NCI-H1436 treated with DMSO at 0.1 percent for 48 hours (cell line): ENCODE results near the gene ATAD1.
"Not testable (repeated sequence)": the region's sequence is repeated elsewhere in the genome, so short reads cannot be mapped to it uniquely, and the experiment has no call there.

Source experiments
- DNase-seq: peaks from one replicate; lab custom pipeline; 2025; lab: John Stamatoyannopoulos, UW

The ATAD1 gene

DNA sequence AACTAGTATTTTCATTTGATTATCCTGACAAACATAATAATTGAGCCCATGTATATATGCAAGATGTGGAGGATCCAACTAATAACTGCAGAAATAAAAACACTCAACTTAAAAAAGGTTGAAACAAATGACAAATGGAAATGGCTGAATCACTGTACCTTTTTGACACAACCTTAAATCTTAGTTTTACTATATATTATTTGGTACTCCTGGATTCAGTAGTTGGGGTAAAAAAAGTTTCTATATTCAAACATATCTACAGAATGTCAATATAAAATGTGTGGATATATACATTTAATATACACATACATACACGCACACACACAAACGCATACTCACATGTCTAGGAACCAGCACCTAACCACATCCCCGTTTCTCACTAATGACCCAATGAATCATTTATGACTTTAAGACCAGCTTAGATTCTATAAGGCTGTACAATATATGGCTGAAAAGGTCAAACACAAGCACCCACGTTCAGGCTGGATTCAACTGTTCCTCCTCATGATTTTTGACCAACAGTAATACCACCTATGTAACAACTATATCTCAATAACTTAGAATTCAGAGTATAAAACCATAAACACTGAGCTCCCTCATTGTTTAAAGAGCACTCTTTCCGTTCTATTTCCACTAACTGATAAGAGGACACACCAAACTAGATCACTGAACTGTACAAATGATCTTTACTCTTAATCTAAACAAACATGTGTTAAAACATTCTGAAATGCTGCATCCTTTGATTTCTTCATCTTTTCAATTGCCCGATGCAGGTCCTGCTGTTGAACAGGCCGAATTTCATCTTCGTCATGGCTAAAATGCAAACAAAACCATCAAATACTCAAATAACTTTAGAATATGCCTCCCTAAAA, 63.8 kb downstream of the ATAD1 start:
- no peak for DNase-seq

DNA sequence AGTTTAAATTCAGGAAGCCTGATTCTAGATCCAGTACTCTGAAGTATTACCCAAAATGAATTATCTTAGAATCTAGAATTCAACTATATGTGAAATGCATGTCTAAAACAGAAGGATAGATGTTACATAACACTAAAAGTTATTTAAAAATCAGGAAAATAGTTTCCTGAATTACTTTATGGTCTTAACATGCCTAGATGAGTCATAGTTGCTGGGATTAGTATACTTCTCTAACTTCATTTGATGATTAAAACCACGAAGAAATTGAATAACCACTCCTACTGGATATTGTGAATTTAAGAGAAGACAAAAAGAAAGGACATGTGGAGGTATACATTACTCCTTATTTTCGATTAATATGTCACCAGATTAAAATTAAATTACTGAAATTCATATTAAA, 65.5 kb downstream of the ATAD1 start:
- DNase-seq: no peak

GRCh38 chr10:87751274-87751673, 66.8 kb downstream of the ATAD1 start:
- DNase-seq: no peak

GRCh38 chr10:87750817-87751216, 67.2 kb downstream of the ATAD1 start:
- DNase-seq: no peak

DNA sequence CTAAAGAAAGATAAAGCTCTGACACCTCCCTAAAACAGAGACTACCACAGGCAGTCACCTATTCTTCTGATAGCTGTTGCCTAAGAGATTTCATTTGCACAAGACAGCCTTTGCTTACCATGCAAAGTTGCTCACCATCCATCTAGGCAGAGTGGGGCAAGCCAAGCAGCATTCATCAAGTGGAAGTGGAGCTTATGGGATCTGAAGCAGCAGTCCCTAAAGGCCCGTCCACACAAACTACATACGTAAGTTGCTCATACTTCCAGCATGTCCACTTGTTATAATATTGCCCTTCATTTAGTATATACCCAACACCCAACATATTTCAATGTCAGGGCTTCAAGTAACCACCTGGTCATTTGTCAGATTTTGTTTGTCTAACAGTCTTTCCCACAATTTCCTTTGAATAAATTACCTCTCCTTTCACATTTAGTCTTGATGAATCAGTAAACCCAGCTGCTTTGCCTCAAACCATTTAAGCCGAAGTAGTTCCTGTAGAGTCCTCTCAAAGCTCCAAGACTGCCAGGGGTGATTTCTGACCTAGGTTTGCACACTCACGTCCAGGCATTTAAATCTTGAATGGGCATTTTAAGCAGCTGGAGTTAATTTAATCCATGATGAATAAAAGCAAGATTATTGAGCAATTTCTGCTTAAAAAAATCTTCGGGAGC, 67.9 kb downstream of the ATAD1 start:
- no peak for DNase-seq

GRCh38 chr10:87748244-87748643, 69.8 kb downstream of the ATAD1 start:
- not testable (repeated sequence) for DNase-seq

GRCh38 chr10:87746911-87747310, 71.1 kb downstream of the ATAD1 start:
- DNase-seq: no peak

- no peak for DNase-seq
These were observed 73.4 kb downstream of the ATAD1 start for GRCh38 chr10:87744606-87745005.

DNA sequence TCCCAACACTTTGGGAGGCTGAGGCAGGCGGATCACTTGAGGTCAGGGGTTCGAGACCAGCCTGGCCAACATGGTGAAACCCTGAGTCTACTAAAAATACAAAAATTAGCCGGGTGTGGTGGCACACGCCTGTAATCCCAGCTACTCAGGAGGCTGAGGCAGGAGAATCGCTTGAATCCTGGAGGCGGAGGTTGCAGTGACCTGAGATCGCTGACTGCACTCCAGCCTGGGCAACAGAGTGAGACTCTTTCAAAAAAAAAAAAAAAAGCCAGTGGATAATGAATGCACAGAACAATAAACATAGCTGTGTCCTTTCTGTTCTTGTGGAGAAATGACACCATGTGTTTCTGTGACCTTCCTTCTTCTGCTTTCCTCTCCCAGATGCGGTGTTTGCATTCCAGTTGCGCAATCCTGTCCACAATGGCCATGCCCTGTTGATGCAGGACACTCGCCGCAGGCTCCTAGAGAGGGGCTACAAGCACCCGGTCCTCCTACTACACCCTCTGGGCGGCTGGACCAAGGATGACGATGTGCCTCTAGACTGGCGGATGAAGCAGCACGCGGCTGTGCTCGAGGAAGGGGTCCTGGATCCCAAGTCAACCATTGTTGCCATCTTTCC, 74.9 kb downstream of the ATAD1 start:
- not testable (repeated sequence) for DNase-seq

GRCh38 chr10:87740254-87740655, 77.8 kb downstream of the ATAD1 start:
- no peak for DNase-seq

- DNase-seq: no peak
These were observed 78.3 kb downstream of the ATAD1 start for GRCh38 chr10:87739703-87740102.

GRCh38 chr10:87738253-87738652, 79.8 kb downstream of the ATAD1 start:
- DNase-seq: not testable (repeated sequence)

DNA sequence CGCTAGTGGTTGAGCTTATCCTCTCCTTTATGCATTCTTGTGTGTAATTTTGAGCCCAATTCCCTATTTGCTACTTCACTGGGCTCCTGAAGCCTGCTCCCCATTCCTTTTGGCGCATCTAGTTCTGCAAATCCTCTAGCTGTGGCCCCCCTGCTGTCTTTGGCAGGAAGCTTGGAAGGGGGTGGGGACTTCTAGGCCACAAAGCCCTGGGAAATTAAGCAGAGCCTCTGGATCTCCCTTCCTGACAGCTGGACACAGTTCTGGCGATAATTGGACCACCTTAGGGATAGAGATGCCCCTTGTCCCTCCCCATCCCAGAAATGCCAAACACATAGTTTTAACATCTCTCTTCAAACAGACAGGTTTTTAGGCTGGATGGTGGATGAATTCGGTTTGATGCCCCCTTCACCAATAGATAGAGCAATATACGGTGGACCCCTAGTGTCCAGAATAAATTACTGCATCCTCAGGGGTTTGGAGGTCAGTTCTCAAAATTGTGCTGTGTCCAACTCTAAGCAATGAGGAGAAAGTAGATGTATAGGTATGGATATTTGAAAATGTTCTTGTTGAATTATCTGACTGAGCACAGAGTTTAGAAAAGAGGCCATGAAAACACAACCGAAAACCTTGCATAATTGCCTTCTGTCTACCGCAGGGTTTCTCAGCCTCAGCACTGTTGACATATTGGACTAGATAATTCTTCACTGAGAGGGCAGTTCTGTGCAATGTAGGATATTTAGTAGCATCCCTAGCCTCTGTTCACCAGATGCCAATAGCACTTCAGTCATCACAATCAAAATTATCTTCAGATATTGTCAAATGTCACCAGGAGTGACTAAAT, 82.8 kb downstream of the ATAD1 start:
- no peak for DNase-seq

- no peak for DNase-seq
These were observed 84.9 kb downstream of the ATAD1 start for GRCh38 chr10:87733081-87733480.

DNA sequence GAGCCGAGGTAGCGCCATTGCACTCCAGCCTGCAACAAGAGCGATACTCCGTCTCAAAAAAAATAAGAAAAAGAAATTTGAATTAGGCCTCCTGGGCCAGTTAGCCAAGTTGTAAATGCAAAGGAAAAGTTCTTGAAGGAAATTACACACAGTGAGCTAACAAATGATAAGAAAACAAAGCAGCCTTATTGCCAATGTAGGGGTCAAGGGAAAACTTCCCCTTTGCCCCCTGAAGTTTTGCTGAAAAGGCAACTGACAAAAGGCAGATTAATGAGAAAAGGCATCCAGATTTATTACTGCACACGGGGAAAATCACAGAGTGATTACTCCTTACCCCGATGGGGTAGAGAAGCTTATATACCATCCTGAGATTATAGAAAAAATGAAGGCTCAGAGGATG, 88.1 kb downstream of the ATAD1 start:
- DNase-seq: no peak

GRCh38 chr10:87724789-87725188, 93.2 kb downstream of the ATAD1 start:
- DNase-seq: no peak

GRCh38 chr10:87723500-87723899, 94.5 kb downstream of the ATAD1 start:
- DNase-seq: no peak

- no peak for DNase-seq
These were observed 95.3 kb downstream of the ATAD1 start for GRCh38 chr10:87722716-87723115.

- no peak for DNase-seq
These were observed 96.2 kb downstream of the ATAD1 start for GRCh38 chr10:87721781-87722180.

- no peak for DNase-seq
These were observed 97.4 kb downstream of the ATAD1 start for GRCh38 chr10:87720665-87721064.

DNA sequence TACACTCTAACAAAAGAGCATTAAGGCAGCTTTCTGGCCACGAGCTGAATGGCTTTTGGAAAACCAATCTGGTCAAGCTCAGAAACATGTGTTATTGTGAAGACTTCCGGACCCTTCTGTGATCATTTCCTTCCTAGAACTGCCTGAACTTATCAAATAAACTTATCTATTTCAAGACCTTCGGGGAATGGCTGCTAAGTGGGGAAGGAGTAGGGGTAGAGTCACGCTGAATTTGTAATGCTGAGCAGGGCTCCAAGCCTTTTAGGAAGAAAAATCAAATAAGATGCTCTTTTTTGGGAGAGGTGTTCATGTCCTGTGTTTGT, 101.7 kb downstream of the ATAD1 start:
- no peak for DNase-seq
